ENCODE measurements around the gene HOXB6.

DNA sequence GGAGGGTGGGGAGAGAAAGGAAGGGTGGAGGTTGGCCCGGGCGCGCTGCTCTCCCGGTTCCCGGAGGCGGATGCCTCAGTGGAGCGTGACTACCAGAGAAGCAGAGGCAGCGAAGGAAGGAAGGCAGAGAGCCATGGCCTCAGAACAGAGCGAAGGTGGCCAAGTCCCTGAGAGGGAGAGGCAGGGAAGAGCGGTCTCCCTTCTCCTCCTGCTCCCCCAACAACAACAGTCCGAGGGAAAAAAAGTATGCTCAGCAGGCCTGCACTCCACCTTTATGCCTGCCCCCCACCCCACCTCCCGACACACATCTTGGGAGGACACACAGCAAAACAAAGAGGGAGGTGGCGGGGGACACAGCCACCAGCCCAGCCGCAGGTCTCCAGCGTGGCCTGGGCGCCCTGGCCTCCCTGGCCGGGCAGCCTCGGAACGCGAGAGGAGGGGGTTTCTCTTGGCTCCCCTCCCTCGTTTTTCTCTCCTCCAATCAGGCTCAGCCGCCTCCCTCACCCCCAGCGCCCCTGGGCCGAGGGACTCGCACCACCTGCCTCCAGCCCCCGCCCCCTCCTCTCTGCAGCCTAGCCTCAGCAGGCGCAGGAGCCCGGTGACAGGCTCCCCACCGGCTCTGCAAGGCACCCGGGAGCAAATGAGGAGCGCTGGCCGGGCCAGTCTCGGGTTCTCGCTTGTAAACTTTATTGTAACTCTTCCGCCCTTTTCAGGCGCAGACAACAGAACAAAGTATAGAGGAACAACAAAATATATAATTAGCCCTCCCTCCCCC, 7.1 kb upstream of the HOXB6 start:
- TF ChIP-seq, protein P1, sequence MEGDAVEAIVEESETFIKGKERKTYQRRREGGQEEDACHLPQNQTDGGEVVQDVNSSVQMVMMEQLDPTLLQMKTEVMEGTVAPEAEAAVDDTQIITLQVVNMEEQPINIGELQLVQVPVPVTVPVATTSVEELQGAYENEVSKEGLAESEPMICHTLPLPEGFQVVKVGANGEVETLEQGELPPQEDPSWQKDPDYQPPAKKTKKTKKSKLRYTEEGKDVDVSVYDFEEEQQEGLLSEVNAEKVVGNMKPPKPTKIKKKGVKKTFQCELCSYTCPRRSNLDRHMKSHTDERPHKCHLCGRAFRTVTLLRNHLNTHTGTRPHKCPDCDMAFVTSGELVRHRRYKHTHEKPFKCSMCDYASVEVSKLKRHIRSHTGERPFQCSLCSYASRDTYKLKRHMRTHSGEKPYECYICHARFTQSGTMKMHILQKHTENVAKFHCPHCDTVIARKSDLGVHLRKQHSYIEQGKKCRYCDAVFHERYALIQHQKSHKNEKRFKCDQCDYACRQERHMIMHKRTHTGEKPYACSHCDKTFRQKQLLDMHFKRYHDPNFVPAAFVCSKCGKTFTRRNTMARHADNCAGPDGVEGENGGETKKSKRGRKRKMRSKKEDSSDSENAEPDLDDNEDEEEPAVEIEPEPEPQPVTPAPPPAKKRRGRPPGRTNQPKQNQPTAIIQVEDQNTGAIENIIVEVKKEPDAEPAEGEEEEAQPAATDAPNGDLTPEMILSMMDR (IDR thresholded peaks at IDR 0.05) = no peak
- TF ChIP-seq EZH2 (IDR thresholded peaks at IDR 0.05) (peak; percentile 81), EZH2phosphoT487 (IDR thresholded peaks at IDR 0.05) (peak; percentile 23)
